D341Med (cell line): ENCODE results near the gene CCNT1.
"Not testable (repeated sequence)": the region's sequence is repeated elsewhere in the genome, so short reads cannot be mapped to it uniquely, and the experiment has no call there.

Source experiments
- DNase-seq: peaks from one replicate; pipeline ENCODE4 v3.0.0; 2012; ENCODE audit warnings: low spot score

Gene CCNT1

DNA sequence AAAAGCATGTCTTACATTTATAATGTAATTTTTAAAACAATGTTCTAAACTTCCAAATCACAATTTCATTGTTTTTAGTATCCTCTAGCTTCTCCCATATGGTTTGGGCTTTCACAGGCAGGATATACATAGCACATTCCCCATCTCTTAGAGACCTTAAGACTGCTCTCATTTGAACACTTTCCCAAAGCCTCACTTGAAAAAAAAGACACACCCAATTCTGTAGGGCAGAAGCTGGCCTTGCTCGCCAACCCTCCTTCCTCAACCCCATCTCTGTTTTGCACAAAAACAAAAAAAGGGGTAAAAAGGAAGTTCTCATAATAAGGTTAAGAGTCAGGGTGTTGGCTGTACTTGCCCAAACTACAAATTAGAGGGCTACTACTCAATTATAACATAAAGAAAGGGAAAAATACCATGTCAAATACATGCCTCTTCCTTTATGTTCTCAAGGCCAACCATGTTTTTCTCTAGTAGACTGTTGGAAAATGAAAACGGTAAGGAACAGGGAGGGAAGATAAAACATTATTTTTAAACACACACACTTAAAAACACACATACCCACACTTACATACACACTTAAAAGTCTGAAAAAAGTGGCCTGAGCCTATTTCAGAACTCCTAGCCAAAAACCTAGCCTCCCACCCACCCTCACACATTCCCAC, 24.6 kb downstream of the CCNT1 start:
- DNase-seq = no peak

DNA sequence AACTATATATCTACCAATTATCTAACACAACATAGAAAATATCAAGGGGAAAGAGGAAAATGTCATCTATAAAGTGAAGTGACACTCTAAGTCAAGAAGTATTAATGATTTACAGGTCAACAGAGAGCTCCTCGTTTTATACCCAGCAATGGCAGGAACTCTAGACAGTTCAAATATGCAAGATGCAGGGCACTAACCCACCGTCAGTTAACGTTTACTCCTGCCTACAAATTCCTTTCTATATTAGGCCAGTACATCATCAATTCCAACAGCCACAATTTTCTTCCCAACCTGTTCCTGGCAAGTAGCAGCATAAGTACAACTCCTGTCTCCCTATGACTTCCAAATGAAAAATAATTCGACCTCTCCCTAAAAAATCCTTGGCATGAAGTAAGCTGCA, 25.5 kb downstream of the CCNT1 start:
- DNase-seq = no peak

- no peak for DNase-seq
These were observed 26.1 kb downstream of the CCNT1 start for GRCh38 chr12:48690436-48690835.

- DNase-seq = no peak
These were observed 27.7 kb downstream of the CCNT1 start for GRCh38 chr12:48688836-48689235.

DNA sequence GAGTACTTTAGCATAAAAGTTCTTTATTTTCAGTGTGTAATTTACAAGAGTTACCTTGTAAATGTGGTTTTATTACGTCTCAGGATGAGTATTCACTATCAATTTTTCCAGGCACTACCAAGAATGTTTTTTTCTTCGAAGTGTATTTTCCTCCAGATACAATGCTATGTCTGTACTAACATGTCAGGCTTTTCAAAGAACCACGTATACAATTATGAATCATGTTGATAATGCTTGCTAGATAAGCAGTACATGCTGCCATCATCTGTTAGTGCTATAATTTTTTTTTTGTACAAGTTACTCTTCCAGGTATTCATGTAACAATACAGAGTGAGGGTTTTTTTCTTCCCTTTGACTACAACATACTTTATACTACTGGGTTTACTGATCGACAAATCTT, 28.9 kb downstream of the CCNT1 start:
- DNase-seq = no peak

DNA sequence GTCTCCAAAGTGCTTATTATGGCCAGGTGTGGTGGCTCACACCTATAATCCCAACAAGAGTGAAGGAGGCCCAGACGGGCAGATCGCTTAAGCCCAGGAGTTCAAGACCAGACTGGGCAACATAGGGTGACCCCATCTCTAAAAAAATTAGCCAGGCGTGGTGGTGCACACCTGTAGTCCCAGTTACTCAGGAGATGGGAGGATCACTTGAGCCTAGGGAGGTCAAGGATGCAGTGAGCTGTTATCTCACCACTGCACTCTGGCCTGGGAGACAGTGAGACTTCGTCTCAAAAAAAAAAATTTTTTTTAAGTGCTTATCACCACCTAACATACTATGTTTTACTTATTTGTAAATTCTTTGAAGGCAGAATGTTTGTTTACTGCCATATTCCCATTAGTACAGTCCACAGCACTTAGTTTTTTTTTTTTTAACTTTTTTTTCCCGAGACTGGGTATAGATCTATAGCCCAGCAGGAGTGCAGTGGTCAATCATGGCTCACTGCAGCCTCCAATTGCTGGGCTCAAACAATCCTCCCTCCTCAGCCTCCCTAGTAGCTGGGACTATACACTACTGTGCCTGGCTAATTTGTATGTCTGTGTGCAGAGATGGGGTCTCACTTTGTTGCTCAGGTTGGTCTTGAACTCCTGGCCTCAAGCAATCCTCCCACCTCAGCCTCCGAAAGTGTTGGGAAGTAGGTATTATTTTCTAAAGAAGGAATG, 29.7 kb downstream of the CCNT1 start:
- DNase-seq = no peak

DNA sequence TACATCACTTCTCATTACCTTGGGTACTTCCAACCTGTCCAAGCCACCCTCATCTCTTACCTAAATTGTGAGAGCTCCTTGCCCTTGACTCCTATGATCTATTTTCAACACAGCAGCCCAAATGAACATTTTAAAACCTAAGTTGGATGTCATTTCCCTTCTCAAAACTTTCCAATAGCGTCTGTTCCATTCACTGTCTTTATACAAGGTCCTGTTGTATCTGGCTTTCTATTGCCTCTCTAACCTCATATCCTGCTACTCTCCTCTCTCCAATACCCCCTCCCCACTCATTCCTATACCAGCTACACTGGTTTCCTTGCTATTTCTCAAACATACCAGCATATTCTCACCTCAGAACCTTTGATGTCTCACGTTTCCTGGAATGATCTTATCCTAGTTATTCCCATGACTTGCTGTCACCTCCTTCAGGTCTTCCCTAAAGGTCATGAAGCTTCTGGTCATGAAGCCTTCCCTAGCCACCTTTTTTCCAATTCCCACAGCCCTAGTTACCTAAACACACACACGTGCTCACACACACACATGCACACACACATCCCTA, 30.4 kb downstream of the CCNT1 start:
- DNase-seq = no peak

DNA sequence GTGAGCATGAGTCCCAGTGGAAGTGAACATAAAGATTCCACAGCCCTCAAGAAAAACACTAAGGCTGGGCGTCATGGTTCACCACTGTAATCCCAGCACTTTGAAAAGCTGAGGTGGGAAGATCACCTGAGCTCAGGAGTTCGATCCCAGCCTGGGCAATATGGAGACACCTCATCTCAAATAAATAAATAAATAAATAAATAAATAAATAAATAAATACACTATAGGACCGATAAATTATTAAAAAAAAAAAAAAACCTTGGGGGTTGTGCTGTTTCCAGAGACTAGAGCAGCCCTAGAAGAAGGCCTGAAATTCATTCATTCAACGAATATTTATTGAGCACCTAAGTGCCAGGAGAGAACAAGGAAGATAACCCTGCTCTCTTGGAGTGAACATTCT, 33.0 kb downstream of the CCNT1 start:
- DNase-seq = no peak

DNA sequence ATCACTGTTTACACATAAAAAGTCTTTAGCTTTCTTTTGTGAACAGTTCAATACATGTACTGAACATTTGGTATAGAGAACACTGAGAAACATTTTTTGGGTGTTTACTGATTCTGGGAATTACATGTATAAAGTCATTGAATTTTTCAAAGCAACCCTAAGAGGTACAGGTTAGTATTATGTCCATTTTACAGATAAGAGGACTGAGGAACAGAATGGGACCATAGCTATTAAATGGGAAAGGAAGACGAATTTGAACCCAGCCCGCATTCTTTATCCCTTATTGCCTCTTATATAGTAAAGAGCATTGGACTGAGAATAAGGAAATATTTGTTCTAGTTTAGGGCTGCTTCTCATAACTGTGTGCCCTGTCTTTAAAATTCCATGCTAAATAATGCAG, 33.6 kb downstream of the CCNT1 start:
- DNase-seq = no peak

- DNase-seq = not testable (repeated sequence)
These were observed 34.0 kb downstream of the CCNT1 start for GRCh38 chr12:48682533-48682905.

GRCh38 chr12:48681710-48682532, 34.6 kb downstream of the CCNT1 start, which contains the start of gene KANSL2:
TSS of gene KANSL2 (minus strand) at chr12:48682238. CDS start at chr12:48681632, 606 bp downstream.
- DNase-seq = peak; percentile 96

DNA sequence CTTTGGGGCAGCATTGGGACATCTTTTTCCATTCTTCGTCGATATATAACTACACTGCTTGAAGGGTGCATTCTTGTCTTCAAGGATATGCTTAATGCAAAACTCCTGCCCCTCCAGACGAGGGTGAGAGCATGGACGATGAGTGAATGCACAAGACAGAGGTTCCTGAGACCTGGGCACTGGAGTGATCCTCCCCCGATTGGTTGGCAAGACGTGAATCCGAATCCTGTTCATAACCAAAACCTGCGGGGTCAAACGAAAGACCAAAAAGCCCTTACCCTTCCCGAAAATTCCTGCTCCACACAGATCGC, 35.2 kb downstream of the CCNT1 start:
- DNase-seq = peak; percentile 44

- DNase-seq = no peak
These were observed 35.6 kb downstream of the CCNT1 start for GRCh38 chr12:48680861-48681260.

DNA sequence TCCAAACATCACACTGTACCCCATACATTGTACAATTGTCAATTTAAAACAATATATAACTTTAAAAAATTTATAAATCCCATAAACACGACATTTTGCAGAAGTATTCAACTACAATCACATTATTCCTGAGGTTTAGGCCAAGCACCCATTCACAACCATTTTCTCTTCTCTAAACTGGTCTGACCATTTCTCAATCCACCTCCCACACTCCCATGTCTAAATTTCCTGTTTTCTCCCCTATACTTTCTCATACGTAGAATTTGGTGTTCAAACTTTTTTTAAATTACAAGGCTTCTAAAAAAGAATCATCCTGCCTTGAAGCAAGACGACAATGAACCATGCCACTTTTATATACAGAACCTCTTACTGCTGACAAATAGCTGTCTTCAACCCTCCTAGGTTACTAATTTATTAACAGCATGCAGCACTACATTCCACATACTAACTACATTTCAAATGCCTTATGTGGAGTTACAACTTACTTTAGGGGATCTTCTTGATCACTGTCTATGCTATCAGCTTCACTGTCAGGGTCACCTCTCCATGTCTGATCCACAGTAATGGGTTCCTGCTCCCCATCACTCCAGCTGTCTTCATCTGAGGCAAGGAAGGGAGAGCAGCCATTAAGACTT, 37.8 kb downstream of the CCNT1 start:
- DNase-seq = no peak

- DNase-seq = no peak
These were observed 45.2 kb downstream of the CCNT1 start for GRCh38 chr12:48671231-48671856.

- DNase-seq = no peak
These were observed 47.5 kb downstream of the CCNT1 start for GRCh38 chr12:48668996-48669395.

DNA sequence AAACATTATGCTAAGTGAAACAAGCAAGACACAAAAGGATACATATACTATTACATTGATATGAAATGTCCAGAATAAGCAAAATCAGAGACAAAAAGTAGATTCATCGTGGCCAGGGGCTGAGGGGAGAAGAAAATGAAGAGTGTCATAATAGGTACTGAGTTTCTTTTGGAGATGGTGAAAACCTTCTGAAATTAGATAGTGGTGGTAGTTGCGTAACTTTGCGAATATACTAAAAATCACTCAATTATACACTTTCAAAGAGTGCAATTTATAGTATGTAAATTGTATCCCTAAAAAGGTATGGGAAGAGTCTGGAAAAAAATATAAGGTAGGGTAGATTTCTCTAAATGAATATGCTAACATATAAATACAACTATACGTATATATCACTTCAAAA, 56.6 kb downstream of the CCNT1 start:
- DNase-seq = no peak

DNA sequence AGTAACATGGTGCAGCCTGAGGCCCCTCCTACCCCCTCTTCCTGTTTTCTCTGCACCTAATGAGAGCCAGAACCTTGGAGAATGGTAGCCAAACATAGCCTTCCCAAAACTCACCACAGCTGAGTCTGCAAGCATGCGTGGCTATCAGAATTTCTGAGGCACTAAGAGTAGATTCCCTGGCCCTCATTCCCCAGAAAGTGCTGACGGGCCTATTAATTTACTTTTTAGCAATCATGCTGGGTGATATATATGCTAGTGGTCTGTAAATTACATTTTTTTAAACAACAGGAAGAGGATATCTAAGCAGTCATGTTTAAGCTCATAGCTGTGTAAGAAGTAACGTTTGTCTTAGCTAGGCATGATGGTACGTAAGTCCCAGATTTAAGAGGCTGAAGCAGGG, 64.8 kb downstream of the CCNT1 start:
- no peak for DNase-seq

DNA sequence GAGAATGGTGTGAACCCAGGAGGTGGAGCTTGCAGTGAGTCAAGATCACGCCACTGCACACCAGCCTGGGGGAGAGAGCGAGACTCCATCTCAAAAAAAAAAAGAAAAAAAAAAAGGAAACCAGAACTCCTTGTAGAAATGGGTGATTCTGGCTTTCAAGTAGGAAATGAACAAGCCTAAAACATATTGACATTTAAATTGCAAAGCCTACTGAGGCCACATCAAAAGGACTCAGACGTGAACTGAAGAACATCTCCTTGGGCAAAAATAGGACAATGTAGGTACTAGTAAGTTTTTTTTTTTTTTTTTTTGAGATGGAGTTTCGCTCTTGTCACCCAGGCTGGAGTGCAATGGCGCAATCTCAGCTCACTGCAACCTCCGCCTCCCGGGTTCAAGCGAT, 71.2 kb downstream of the CCNT1 start:
- DNase-seq = not testable (repeated sequence)

GRCh38 chr12:48643011-48643410, 73.5 kb downstream of the CCNT1 start:
- no peak for DNase-seq

GRCh38 chr12:48641752-48642555, 74.6 kb downstream of the CCNT1 start:
- DNase-seq = not testable (repeated sequence)
